Measurements from ENCODE around the gene USP25. TPM values are rescaled to one million over a fixed set of nuclear protein-coding genes. Genes with fewer than 3 reads are reported as not detected.

The USP25 gene
- polyA plus RNA-seq, 1 donor (not counting 4 experiments of a cell fraction or from before 2014, with no cell fraction given): 17.8 TPM

DNA sequence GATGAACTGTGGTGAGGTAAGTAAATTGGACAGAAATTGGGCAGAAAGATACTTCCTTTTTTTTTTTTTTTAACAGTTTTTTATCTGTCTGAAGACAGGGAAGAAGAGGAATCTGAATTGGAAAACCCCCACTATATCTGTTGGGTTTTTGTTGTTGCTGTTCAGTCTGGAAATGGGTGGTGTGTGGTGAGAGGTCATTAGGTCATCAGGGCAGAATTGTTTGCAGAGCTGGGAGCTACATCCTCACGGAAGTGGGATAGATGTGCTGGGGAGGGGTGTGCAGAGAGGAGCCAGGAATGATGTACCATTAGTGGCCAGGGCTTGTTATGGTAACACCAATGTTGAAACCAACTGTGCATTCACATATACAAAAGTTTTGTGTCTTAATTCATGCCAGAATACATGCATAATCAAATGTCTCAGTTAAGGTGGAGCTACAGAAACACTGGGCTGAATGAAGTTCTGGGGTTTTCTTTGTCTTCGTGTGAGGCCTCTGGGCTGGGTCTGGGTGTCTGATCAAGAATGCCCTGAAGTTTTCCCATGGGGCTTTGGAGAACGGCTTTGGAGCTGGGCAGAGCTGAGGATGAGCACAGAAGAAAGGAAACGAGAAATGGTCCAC is 12.4 kb downstream of the USP25 start:
- Histone ChIP-seq H3K27ac (ENCODE audit: control insufficient read depth, insufficient read depth, low read length) (no peak overlapping the region), H3K9ac (ENCODE audit: control insufficient read depth, extremely low read depth, insufficient read depth, low read length) (no peak overlapping the region), H3K79me2 (ENCODE audit: control insufficient read depth, insufficient read depth, low read length) (peaks cover 85% of the 10 kb centered on the region), H3K9me1 (ENCODE audit: control insufficient read depth, extremely low read depth, insufficient read depth, low read length) (peaks cover 10% of the 10 kb centered on the region), H3K36me3 (ENCODE audit: control insufficient read depth in 2 of 2, extremely low read depth in 1 of 2, insufficient read depth in 2 of 2, low read length in 2 of 2) (peaks cover 0 to 1% of the 10 kb centered on the region in 2 experiments), H3K4me1 (ENCODE audit: control insufficient read depth, extremely low read depth, insufficient read depth, low read length) (peaks cover 20% of the 10 kb centered on the region), H4K20me1 (ENCODE audit: control insufficient read depth, extremely low read depth, insufficient read depth, low read length) (peaks cover 21% of the 10 kb centered on the region), H3K4me3 (ENCODE audit: control insufficient read depth in 2 of 3, extremely low read depth in 1 of 3, insufficient read depth in 2 of 3, low read depth in 1 of 3, low read length in 3 of 3) (no peak overlapping the region), H3K9me3 (ENCODE audit: control insufficient read depth, low read depth, low read length) (no peaks in the 10 kb centered on the region), H2AFZ (ENCODE audit: control insufficient read depth, low read length) (no peak overlapping the region), H3K27me3 (ENCODE audit: control insufficient read depth, extremely low read depth, insufficient read depth, low read length) (no peaks in the 10 kb centered on the region), H3K4me2 (ENCODE audit: control insufficient read depth, extremely low read depth, insufficient read depth, low read depth, low read length) (no peak overlapping the region)
- no peak for DNase-seq (ENCODE audit: low read depth, low spot score)
- peak; percentile 5 for FAIRE-seq
- TF ChIP-seq, protein P1, sequence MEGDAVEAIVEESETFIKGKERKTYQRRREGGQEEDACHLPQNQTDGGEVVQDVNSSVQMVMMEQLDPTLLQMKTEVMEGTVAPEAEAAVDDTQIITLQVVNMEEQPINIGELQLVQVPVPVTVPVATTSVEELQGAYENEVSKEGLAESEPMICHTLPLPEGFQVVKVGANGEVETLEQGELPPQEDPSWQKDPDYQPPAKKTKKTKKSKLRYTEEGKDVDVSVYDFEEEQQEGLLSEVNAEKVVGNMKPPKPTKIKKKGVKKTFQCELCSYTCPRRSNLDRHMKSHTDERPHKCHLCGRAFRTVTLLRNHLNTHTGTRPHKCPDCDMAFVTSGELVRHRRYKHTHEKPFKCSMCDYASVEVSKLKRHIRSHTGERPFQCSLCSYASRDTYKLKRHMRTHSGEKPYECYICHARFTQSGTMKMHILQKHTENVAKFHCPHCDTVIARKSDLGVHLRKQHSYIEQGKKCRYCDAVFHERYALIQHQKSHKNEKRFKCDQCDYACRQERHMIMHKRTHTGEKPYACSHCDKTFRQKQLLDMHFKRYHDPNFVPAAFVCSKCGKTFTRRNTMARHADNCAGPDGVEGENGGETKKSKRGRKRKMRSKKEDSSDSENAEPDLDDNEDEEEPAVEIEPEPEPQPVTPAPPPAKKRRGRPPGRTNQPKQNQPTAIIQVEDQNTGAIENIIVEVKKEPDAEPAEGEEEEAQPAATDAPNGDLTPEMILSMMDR (optimal IDR thresholded peaks at IDR 0.05 in 1 of 3, IDR thresholded peaks at IDR 0.05 in 1 of 3, conservative IDR thresholded peaks at IDR 0.05 in 1 of 3; ENCODE audit: extremely low read depth in 1 of 3, insufficient read depth in 2 of 3, low read length in 3 of 3): no peak
- TF ChIP-seq EZH2 (IDR thresholded peaks at IDR 0.05; ENCODE audit: low read length): no peak
- dilution Hi-C loops (cut with MboI; ENCODE audit: extremely low pct_ligation_motif_present, low sequenced_read_pairs): no loop called here

DNA sequence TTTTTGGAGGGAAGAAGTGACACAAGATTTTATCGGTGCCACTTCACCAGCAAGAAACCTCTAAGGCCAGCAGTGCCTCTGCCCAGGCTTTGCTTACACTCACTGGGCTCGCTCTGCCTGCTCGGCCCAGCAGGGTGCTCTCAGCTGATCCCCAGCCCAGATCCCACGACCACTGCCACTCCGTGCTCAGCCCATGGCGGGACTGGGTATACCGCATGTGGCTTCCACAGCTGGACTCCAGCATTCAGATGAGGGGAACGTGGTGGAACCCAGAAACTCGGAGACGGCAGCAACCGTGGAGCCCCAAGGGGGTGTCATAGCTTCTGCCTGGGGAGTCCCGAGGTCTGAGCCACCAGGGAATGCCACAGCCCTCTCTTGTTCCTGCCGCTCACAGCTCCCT is 12.9 kb downstream of the USP25 start:
- no peak overlapping the region for H2AFZ ChIP-seq (ENCODE audit: control insufficient read depth, low read length)
- peaks cover 10% of the 10 kb centered on the region for H3K9me1 ChIP-seq (ENCODE audit: control insufficient read depth, extremely low read depth, insufficient read depth, low read length)
- no peaks in the 10 kb centered on the region for H3K9me3 ChIP-seq (ENCODE audit: control insufficient read depth, low read depth, low read length)
- peaks cover 20% of the 10 kb centered on the region for H3K4me1 ChIP-seq (ENCODE audit: control insufficient read depth, extremely low read depth, insufficient read depth, low read length)
- DNase-seq (ENCODE audit: low read depth, low spot score) (no peak), FAIRE-seq (no peak)
- H3K4me3 ChIP-seq (ENCODE audit: control insufficient read depth in 2 of 3, extremely low read depth in 1 of 3, insufficient read depth in 2 of 3, low read depth in 1 of 3, low read length in 3 of 3): no peak overlapping the region
- peaks cover 21% of the 10 kb centered on the region for H4K20me1 ChIP-seq (ENCODE audit: control insufficient read depth, extremely low read depth, insufficient read depth, low read length)
- dilution Hi-C loops (cut with MboI; ENCODE audit: extremely low pct_ligation_motif_present, low sequenced_read_pairs): no loop called here
- H3K79me2 ChIP-seq (ENCODE audit: control insufficient read depth, insufficient read depth, low read length): peaks cover 83% of the 10 kb centered on the region
- no peak overlapping the region for H3K4me2 ChIP-seq (ENCODE audit: control insufficient read depth, extremely low read depth, insufficient read depth, low read depth, low read length)
- H3K36me3 ChIP-seq (ENCODE audit: control insufficient read depth in 2 of 2, extremely low read depth in 1 of 2, insufficient read depth in 2 of 2, low read length in 2 of 2): peaks cover 0 to 1% of the 10 kb centered on the region in 2 experiments
- H3K27ac ChIP-seq (ENCODE audit: control insufficient read depth, insufficient read depth, low read length): no peak overlapping the region
- no peak overlapping the region for H3K9ac ChIP-seq (ENCODE audit: control insufficient read depth, extremely low read depth, insufficient read depth, low read length)
- H3K27me3 ChIP-seq (ENCODE audit: control insufficient read depth, extremely low read depth, insufficient read depth, low read length): no peaks in the 10 kb centered on the region
- TF ChIP-seq, protein P1 (optimal IDR thresholded peaks at IDR 0.05 in 1 of 3, IDR thresholded peaks at IDR 0.05 in 1 of 3, conservative IDR thresholded peaks at IDR 0.05 in 1 of 3; ENCODE audit: extremely low read depth in 1 of 3, insufficient read depth in 2 of 3, low read length in 3 of 3): no peak
- no peak for TF ChIP-seq EZH2 (IDR thresholded peaks at IDR 0.05; ENCODE audit: low read length)
